ENCODE measurements around the gene FYN. TPM values are rescaled to one million over a fixed set of nuclear protein-coding genes. Genes with fewer than 3 reads are reported as not detected.

The FYN gene
- total and polyA plus RNA-seq, 2 of the 13 experiments (the other 11 are each of a cell fraction or from before 2014, with no cell fraction given): 15.5 to 24.6 TPM

- no peak for TF ChIP-seq ZHX1 (CRISPR knock-in tag; IDR thresholded peaks at IDR 0.05; ENCODE audit: low read depth)
- no peak for TF ChIP-seq ZNF143 (CRISPR knock-in tag; IDR thresholded peaks at IDR 0.05)
- no peak for TF ChIP-seq NFATC3 (CRISPR knock-in tag; IDR thresholded peaks at IDR 0.05)
- no peak for TF ChIP-seq ZNF251 (CRISPR knock-in tag; IDR thresholded peaks at IDR 0.05)
- TF ChIP-seq ZNF766 (CRISPR knock-in tag; IDR thresholded peaks at IDR 0.05; ENCODE audit: borderline replicate concordance): no peak
- no peak for TF ChIP-seq SMC3 (IDR thresholded peaks at IDR 0.05; ENCODE audit: low read length)
- no peak for TF ChIP-seq ZNF383 (CRISPR knock-in tag; IDR thresholded peaks at IDR 0.05; ENCODE audit: borderline replicate concordance)
- peak; percentile 75; the same call in 1 of the 2 replicates for TF ChIP-seq NFE2 (CRISPR knock-in tag; IDR thresholded peaks at IDR 0.05)
- TF ChIP-seq ZFP41 (CRISPR knock-in tag; IDR thresholded peaks at IDR 0.05; ENCODE audit: borderline replicate concordance): no peak
- TF ChIP-seq, protein P1, sequence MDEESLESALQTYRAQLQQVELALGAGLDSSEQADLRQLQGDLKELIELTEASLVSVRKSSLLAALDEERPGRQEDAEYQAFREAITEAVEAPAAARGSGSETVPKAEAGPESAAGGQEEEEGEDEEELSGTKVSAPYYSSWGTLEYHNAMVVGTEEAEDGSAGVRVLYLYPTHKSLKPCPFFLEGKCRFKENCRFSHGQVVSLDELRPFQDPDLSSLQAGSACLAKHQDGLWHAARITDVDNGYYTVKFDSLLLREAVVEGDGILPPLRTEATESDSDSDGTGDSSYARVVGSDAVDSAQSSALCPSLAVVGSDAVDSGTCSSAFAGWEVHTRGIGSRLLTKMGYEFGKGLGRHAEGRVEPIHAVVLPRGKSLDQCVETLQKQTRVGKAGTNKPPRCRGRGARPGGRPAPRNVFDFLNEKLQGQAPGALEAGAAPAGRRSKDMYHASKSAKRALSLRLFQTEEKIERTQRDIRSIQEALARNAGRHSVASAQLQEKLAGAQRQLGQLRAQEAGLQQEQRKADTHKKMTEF (CRISPR knock-in tag; IDR thresholded peaks at IDR 0.05): no peak
- TF ChIP-seq, protein P2, sequence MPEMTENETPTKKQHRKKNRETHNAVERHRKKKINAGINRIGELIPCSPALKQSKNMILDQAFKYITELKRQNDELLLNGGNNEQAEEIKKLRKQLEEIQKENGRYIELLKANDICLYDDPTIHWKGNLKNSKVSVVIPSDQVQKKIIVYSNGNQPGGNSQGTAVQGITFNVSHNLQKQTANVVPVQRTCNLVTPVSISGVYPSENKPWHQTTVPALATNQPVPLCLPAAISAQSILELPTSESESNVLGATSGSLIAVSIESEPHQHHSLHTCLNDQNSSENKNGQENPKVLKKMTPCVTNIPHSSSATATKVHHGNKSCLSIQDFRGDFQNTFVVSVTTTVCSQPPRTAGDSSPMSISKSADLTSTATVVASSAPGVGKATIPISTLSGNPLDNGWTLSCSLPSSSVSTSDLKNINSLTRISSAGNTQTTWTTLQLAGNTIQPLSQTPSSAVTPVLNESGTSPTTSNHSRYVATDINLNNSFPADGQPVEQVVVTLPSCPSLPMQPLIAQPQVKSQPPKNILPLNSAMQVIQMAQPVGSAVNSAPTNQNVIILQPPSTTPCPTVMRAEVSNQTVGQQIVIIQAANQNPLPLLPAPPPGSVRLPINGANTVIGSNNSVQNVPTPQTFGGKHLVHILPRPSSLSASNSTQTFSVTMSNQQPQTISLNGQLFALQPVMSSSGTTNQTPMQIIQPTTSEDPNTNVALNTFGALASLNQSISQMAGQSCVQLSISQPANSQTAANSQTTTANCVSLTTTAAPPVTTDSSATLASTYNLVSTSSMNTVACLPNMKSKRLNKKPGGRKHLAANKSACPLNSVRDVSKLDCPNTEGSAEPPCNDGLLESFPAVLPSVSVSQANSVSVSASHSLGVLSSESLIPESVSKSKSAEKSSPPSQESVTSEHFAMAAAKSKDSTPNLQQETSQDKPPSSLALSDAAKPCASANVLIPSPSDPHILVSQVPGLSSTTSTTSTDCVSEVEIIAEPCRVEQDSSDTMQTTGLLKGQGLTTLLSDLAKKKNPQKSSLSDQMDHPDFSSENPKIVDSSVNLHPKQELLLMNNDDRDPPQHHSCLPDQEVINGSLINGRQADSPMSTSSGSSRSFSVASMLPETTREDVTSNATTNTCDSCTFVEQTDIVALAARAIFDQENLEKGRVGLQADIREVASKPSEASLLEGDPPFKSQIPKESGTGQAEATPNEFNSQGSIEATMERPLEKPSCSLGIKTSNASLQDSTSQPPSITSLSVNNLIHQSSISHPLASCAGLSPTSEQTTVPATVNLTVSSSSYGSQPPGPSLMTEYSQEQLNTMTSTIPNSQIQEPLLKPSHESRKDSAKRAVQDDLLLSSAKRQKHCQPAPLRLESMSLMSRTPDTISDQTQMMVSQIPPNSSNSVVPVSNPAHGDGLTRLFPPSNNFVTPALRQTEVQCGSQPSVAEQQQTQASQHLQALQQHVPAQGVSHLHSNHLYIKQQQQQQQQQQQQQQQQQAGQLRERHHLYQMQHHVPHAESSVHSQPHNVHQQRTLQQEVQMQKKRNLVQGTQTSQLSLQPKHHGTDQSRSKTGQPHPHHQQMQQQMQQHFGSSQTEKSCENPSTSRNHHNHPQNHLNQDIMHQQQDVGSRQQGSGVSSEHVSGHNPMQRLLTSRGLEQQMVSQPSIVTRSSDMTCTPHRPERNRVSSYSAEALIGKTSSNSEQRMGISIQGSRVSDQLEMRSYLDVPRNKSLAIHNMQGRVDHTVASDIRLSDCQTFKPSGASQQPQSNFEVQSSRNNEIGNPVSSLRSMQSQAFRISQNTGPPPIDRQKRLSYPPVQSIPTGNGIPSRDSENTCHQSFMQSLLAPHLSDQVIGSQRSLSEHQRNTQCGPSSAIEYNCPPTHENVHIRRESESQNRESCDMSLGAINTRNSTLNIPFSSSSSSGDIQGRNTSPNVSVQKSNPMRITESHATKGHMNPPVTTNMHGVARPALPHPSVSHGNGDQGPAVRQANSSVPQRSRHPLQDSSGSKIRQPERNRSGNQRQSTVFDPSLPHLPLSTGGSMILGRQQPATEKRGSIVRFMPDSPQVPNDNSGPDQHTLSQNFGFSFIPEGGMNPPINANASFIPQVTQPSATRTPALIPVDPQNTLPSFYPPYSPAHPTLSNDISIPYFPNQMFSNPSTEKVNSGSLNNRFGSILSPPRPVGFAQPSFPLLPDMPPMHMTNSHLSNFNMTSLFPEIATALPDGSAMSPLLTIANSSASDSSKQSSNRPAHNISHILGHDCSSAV (CRISPR knock-in tag; IDR thresholded peaks at IDR 0.05; ENCODE audit: borderline replicate concordance): no peak
- TF ChIP-seq, protein P3, sequence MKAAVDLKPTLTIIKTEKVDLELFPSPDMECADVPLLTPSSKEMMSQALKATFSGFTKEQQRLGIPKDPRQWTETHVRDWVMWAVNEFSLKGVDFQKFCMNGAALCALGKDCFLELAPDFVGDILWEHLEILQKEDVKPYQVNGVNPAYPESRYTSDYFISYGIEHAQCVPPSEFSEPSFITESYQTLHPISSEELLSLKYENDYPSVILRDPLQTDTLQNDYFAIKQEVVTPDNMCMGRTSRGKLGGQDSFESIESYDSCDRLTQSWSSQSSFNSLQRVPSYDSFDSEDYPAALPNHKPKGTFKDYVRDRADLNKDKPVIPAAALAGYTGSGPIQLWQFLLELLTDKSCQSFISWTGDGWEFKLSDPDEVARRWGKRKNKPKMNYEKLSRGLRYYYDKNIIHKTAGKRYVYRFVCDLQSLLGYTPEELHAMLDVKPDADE (CRISPR knock-in tag; IDR thresholded peaks at IDR 0.05): no peak
- TF ChIP-seq STAT5B (CRISPR knock-in tag; IDR thresholded peaks at IDR 0.05): no peak
These were observed 30.4 kb downstream of the FYN start (continued) for GRCh38 chr6:111842891-111843290.

Data from HepG2 (cell line).